Measurements from ENCODE around the gene C12orf60.

The C12orf60 gene

GRCh38 chr12:14824012-14824634, 20.7 kb downstream of the C12orf60 start:
- no peak for TF ChIP-seq CTCF (IDR thresholded peaks at IDR 0.05; ENCODE audit: low read depth, low read length, missing control alignments)
- no peak for DNase-seq (ENCODE audit: low read depth)
- H3K4me3 ChIP-seq (ENCODE audit: low read depth, low read length): no peak overlapping the region

GRCh38 chr12:14825256-14825655, 21.8 kb downstream of the C12orf60 start:
- no peak for TF ChIP-seq CTCF (IDR thresholded peaks at IDR 0.05; ENCODE audit: low read depth, low read length, missing control alignments)
- no peak for DNase-seq (ENCODE audit: low read depth)
- no peak overlapping the region for H3K4me3 ChIP-seq (ENCODE audit: low read depth, low read length)

DNA sequence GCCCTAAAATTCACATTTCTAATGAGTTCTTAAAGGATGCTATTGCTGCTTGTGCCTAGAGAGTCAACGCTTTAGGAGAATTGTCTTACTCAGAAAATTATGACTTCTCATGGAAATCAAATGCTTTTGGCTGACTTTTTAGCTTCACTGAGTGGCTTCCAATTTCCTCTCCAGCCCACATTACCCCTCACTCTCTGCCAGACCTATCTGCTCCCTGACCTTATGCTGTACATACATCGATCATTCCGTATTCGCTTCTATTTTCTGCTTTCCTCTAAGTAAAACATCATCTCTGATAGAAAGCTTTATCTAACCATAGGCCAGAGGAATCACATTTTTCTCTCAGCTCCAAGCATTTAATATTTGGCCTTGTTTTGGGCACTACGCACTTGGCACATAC, 23.0 kb downstream of the C12orf60 start:
- no peak for TF ChIP-seq CTCF (IDR thresholded peaks at IDR 0.05; ENCODE audit: low read depth, low read length, missing control alignments)
- DNase-seq (ENCODE audit: low read depth): no peak
- H3K4me3 ChIP-seq (ENCODE audit: low read depth, low read length): no peak overlapping the region

DNA sequence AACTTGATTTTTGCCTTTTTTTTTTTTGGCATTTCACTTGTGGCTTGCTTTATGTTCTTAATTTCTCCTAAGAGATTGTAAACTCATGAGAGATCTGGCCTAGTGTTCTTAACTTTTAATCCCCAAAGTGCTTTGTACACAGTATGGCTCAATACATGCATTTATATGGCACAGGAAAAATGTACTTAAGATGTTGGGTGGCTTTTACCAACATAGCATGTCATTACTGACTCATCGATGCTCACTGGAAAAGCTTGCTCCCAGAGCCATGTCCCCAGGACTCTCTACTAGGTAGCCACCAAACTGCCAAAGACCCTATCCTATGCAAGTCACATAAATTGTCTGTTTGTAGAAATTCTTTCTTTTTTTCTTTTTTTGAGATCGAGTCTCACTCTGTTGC, 23.6 kb downstream of the C12orf60 start:
- no peak for DNase-seq (ENCODE audit: low read depth)
- TF ChIP-seq CTCF (IDR thresholded peaks at IDR 0.05; ENCODE audit: low read depth, low read length, missing control alignments): no peak
- no peak overlapping the region for H3K4me3 ChIP-seq (ENCODE audit: low read depth, low read length)

DNA sequence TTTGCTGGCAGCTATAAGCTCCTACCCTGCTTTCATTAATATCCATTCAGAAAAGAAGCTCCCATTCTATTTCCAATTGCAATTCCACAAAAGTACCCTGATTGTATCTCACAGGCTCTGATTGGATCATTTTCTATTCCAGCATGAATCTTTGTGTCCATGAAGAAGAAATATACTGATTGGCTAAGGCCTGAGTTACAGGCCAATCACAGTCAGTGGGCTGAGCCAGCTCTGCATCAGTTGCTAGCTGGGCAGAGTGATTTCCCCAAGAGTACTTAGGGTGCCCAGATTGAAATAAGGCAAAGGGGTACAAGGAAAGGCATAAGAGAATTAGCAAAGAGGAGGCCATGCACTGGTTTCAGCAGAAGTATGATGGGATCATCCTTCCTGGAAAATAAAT, 25.4 kb downstream of the C12orf60 start:
- TF ChIP-seq CTCF (IDR thresholded peaks at IDR 0.05; ENCODE audit: low read depth, low read length, missing control alignments): no peak
- DNase-seq (ENCODE audit: low read depth): no peak
- no peak overlapping the region for H3K4me3 ChIP-seq (ENCODE audit: low read depth, low read length)

GRCh38 chr12:14833336-14833735, 29.9 kb downstream of the C12orf60 start:
- TF ChIP-seq CTCF (IDR thresholded peaks at IDR 0.05; ENCODE audit: low read depth, low read length, missing control alignments): no peak
- no peak for DNase-seq (ENCODE audit: low read depth)
- H3K4me3 ChIP-seq (ENCODE audit: low read depth, low read length): no peak overlapping the region

GRCh38 chr12:14833952-14834351, 30.5 kb downstream of the C12orf60 start:
- no peak for DNase-seq (ENCODE audit: low read depth)
- H3K4me3 ChIP-seq (ENCODE audit: low read depth, low read length): no peak overlapping the region
- TF ChIP-seq CTCF (IDR thresholded peaks at IDR 0.05; ENCODE audit: low read depth, low read length, missing control alignments): no peak
